Fibroblast of pulmonary artery (primary cell): ENCODE data around the gene LRMDA.

Experiments used
- DNase-seq: peaks from one replicate; pipeline ENCODE4 v3.0.0-alpha.2; 2010; ENCODE audit warnings: low read depth
- H3K4me3 ChIP-seq: replicated peaks from 2 replicates; pipeline ENCODE4 v1.5.1; 2011; ENCODE audit warnings: low read depth, mild to moderate bottlenecking, control low read depth, low read length, moderate library complexity
- CTCF ChIP-seq: IDR thresholded peaks from 2 replicates; pipeline ENCODE4 v1.5.1; 2011; ENCODE audit warnings: mild to moderate bottlenecking, control low read depth, low read length, inconsistent platforms; ENCODE audit errors: missing control alignments

Gene LRMDA

DNA sequence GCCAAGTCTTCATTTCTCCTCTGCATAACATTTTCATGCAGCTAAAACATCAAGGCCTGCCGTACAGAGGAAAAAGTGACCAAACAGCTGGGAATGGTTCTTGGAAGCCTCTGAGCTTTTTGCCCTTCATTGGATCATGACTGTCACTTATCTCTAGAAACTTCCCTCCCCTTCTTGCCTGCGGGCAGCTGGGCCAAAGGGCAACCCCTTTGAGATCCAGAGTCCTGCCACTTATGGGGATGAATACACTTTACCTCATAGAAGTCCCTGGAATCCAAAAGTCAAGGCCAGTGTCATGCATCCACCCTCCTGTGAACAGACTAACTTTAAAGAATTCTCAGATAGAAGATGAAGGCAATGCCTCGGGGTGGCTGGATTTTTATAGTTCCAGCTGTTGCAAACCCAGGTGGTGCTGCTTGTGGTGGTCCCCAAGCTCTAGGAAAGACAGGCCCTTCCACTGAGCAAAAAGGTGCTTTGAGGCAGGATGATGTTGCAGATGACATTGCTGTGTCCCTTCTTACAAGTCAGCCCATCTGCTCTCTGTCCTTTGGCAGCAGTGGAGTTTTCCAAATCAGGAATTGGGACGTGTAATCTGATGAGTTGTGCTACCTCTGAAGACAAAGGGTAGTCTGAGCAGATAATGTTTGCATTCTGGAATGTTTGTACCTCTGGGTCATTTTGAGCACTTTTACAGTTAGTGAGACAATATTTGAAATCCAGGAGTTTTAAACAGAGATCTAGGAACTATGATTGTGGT is 64.2 kb downstream of the LRMDA start:
- DNase-seq, result no peak
- H3K4me3 ChIP-seq, result no peak overlapping the region
- no peak for TF ChIP-seq CTCF

GRCh38 chr10:75496191-75496567 is 64.8 kb downstream of the LRMDA start:
- no peak overlapping the region for H3K4me3 ChIP-seq
- TF ChIP-seq CTCF, result no peak
- DNase-seq, result no peak

DNA sequence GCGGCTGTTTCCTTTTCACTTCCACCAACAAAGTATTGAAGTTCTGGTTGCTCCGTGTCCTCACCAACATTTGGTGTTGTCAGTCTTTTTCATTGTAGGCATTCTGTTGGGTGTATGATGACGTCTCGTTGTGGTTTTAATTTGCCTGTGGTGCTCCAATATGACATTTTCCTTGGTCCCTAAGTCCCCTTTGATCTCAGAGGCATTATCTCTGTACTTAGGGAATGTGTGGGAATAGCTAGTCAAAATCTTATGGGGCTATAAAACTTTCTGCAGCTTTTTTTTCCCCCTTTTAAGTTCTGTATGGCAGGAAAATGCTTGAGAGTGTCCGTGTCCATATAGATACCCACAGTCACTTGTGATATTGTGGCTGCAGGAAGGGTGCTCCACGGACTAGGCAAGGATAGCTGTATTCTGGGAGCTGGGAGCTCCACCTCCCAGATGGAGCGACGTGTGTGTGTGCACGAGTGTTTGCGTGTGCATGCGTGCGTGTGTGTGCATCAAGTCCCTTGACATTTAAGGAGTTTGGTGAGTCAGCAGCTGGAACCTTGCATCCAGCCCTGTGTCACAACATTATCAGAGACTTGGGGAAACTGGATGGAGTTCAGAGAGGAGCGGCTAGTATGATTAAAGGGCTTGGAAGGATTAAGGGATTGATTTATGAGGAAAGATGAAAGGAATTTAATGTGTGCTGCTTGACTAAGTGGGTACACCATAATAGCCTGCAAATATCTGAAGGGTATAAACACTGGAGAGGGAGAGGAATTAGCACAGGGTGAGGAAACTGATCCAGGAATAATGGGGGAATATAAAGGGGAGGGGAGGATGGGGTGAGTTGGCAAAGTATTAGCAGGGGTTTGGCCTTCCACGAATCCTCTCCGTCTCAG is 66.8 kb downstream of the LRMDA start:
- DNase-seq, result peak; percentile 53
- no peak for TF ChIP-seq CTCF
- no peak overlapping the region for H3K4me3 ChIP-seq

DNA sequence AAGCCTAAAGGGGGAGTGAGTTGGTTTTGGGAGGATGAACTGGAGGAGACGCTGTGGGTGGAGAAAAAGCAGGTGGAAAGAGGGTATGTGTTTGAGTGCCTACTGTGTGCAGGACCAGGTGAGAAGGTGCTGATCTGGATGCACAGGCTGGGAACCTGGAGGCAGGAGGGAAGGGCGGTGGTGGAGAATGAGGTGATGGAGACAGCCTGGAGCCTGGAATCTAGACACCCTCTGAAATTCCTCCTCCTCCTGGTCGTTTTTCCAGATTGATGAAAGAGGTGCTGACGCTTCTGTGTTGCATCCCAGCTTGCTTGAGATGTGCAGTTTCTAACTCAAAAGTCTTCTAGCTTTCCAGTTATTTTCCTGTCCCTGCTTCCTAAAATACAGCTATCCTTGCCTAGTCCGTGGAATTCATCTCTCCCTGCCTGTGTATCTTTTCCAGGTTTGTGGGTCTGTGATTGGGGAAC is 67.5 kb downstream of the LRMDA start:
- no peak for DNase-seq
- no peak overlapping the region for H3K4me3 ChIP-seq
- no peak for TF ChIP-seq CTCF

GRCh38 chr10:75499556-75500160 is 68.2 kb downstream of the LRMDA start:
- no peak for DNase-seq
- no peak overlapping the region for H3K4me3 ChIP-seq
- no peak for TF ChIP-seq CTCF

DNA sequence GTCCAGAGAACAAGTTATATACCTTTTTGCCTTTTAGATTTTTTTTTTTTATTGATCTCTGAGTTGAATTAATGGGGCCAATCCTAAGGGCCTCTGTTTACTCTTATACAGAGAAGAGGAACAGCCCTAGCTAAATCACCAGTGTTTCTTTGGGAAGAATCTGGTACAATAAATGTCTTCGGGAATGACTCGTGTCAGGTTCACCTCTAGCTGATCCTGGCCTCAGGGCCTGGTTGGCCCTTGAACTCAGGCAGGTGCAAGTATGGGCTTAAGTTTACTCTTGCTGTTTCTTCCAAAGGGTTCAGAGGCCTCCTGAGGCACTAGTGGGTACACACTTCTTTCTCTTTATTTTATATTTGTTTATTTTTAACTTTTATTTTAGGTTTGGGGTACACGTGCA is 71.0 kb downstream of the LRMDA start:
- H3K4me3 ChIP-seq, result no peak overlapping the region
- no peak for DNase-seq
- no peak for TF ChIP-seq CTCF
